ENCODE measurements around the gene KCNG4.

DNA sequence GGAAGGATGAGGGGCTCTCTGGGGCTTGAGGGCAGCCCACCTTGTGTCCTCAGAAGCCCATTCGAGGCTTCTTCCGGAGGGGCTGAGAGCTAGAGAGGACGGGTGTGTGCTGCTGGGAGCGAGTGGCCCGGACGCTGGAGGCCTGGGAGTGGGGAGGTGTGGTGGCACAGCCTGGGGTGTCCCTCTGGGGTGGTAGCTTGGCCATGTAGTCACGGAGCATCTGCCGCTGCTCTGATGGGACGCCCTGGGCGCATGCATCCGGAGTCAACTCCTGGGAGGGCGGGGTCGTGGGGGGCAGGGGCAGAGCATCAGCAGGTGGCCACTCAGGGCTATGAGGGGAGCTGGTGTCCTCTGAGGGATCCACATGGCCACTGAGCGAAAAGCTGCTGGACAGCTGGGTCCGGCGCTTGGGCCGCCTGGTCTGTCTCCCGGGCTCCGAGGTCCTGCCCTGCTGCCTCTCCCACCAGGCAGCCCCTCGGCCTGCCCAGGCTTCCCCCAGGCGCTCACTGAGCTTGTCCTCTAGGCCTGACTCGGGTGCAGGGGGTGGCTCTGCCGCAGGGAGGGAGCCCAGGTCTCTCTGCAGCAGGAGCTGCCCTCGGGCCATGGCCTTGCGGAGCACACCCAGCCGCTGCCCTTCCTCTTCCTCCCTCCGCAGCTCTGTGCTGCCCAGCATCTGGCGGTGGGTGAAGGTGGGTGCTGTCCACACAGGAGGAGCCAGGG lies 60.8 kb downstream of the KCNG4 start:
- TF ChIP-seq, protein P1, sequence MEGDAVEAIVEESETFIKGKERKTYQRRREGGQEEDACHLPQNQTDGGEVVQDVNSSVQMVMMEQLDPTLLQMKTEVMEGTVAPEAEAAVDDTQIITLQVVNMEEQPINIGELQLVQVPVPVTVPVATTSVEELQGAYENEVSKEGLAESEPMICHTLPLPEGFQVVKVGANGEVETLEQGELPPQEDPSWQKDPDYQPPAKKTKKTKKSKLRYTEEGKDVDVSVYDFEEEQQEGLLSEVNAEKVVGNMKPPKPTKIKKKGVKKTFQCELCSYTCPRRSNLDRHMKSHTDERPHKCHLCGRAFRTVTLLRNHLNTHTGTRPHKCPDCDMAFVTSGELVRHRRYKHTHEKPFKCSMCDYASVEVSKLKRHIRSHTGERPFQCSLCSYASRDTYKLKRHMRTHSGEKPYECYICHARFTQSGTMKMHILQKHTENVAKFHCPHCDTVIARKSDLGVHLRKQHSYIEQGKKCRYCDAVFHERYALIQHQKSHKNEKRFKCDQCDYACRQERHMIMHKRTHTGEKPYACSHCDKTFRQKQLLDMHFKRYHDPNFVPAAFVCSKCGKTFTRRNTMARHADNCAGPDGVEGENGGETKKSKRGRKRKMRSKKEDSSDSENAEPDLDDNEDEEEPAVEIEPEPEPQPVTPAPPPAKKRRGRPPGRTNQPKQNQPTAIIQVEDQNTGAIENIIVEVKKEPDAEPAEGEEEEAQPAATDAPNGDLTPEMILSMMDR (IDR thresholded peaks at IDR 0.05; ENCODE audit: extremely low read depth in 1 of 2, insufficient read depth in 1 of 2, low read depth in 1 of 2, low read length in 2 of 2), result no peak
- TF ChIP-seq EZH2 (IDR thresholded peaks at IDR 0.05; ENCODE audit: borderline replicate concordance, low read depth, low read length, severe bottlenecking), result no peak
- TF ChIP-seq POLR2A (IDR thresholded peaks at IDR 0.05; ENCODE audit: low read depth, low read length), result no peak
- TF ChIP-seq JUN (IDR thresholded peaks at IDR 0.05; ENCODE audit: borderline replicate concordance, insufficient read depth, insufficient read length, low read depth), result no peak
- TF ChIP-seq MYC (IDR thresholded peaks at IDR 0.05; ENCODE audit: low read depth, low read length), result no peak
- TF ChIP-seq POLR2AphosphoS5 (IDR thresholded peaks at IDR 0.05; ENCODE audit: insufficient read depth, low read depth, low read length), result no peak
- no peak for TF ChIP-seq FOS (IDR thresholded peaks at IDR 0.05; ENCODE audit: borderline replicate concordance, insufficient read depth, low read length)
- TF ChIP-seq GATA2 (IDR thresholded peaks at IDR 0.05; ENCODE audit: insufficient read depth, insufficient read length, low read depth, low read length), result no peak
- TF ChIP-seq, protein P2, sequence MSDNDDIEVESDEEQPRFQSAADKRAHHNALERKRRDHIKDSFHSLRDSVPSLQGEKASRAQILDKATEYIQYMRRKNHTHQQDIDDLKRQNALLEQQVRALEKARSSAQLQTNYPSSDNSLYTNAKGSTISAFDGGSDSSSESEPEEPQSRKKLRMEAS (IDR thresholded peaks at IDR 0.05; ENCODE audit: insufficient read depth, insufficient read length), result no peak
